K562 (cell line): ENCODE results near the gene TRAF3IP3.

Experiments
- BDP1 ChIP-seq: IDR thresholded peaks from 3 replicates; pipeline ENCODE4 v1.6.1; 2011; ENCODE audit not compliant: insufficient read length, insufficient read depth
- CHD2 ChIP-seq: IDR thresholded peaks from 2 replicates; pipeline ENCODE4 v1.6.1; 2011; ENCODE audit warnings: low read depth, low read length
- EZH2 ChIP-seq: IDR thresholded peaks from 2 replicates; pipeline ENCODE4 v1.6.1; 2012; ENCODE audit warnings: low read depth, mild to moderate bottlenecking, inconsistent platforms, low read length, borderline replicate concordance
- FOXA1 ChIP-seq: fragments of 450-650 bp; IDR thresholded peaks from 2 replicates; pipeline ENCODE4 v1.6.1; 2016; ENCODE audit warnings: mild to moderate bottlenecking, borderline replicate concordance
- NFRKB ChIP-seq: fragments of 450-650 bp; IDR thresholded peaks from 2 replicates; pipeline ENCODE4 v1.6.1; 2016; ENCODE audit warnings: low read depth
- NFYB ChIP-seq: IDR thresholded peaks from 2 replicates; pipeline ENCODE4 v1.6.1; 2011; ENCODE audit warnings: mild to moderate bottlenecking, moderate library complexity; ENCODE audit not compliant: insufficient read length; ENCODE audit errors: extremely low read depth

DNA sequence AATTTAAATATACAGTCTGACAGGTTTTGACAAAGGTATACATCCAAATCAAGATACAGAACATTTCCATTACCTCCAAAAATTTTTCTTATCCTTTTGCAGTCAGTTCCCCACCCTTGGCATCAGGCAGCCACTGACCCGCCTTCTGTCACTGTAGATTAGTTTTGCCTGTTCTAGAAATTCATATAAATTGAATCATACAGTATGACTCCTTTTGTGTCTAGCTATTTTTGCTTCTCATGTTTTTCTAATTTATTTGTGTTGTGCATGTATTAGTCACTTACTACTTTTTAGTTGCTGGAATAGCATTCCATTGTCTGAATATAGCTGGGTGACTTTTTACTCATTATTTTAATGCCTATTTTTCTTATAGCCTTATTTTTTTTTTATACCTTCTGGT, 75.8 kb downstream of the TRAF3IP3 start:
- TF ChIP-seq CHD2 (no peak), BDP1 (no peak), EZH2 (no peak), NFRKB (no peak), FOXA1 (no peak), NFYB (no peak)
